K562 treated with DMSO at 1 percent for 24 hours (cell line): ENCODE data around the gene C12orf43. TPM values are rescaled to one million over a fixed set of nuclear protein-coding genes. Genes with fewer than 3 reads are reported as not detected.

Source experiments
- total RNA-seq: library from RNA; unstranded; fragments of 300-600 nt; gene quantifications from 2 replicates; pipeline ENCODE4 v1.2.3, GENCODE V29; 2022; ENCODE audit warnings: low read depth; ENCODE audit not compliant: insufficient read depth

Gene C12orf43, protein sequence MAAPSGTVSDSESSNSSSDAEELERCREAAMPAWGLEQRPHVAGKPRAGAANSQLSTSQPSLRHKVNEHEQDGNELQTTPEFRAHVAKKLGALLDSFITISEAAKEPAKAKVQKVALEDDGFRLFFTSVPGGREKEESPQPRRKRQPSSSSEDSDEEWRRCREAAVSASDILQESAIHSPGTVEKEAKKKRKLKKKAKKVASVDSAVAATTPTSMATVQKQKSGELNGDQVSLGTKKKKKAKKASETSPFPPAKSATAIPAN
- 12.0 and 12.3 TPM in 2 replicates for total RNA-seq

GRCh38 chr12:121015825-121016766, at the start of gene C12orf43:
TSS of gene C12orf43 (minus strand) at chr12:121016487. CDS start at chr12:121016474, 13 bp downstream.

DNA sequence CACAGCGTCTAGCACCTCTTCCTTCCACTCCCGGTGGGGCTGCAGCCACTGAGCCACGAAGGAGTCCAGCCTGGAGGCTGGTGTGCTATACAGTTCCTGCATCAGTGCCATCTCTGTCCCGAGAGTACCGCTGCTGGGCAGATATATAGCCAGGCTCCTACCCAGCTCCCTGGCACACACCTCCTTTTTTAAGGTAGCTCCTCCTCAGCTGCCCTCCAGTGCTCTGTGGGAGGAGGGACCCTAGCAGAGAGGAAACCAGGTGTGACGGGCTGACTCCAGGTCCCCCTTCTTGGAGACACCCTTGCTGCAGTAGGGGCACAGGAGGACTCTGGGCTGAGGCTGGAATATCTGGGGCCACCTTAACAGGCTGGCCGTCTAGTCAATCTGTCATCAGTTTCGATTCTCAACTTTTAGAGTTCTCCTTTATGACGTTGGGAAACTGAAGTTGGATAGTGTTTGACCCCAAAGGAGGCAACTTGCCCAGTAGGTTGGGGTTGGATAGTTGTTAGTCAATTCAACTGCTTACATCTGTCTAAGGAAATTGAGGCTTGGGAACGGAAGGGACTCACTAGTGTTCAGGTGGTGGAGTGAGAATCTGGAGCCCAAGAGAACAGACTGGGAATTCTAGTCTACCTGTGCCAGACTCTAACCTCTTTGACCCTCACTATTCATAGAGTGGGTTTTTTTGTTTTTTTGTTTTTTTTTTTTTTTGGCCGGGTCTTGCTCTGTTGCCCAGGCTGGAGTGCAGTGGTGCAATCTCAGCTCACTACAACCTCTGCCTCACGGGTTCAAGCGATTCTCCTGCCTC, 22.8 kb upstream of the C12orf43 start, which contains the start of gene OASL:
TSS of gene OASL (minus strand) at position 386 of the 808 bp plus-strand sequence. CDS start at position 111, 275 bp downstream.

GRCh38 chr12:120978296-120979219, 37.7 kb downstream of the C12orf43 start, which contains the start of gene HNF1A:
TSS of gene HNF1A (plus strand) at chr12:120978543. CDS start at chr12:120978769, 226 bp downstream.

Other genes starting within 250 kb of the C12orf43 start
- 18.9 and 25.5 TPM in 2 replicates for gene SPPL3, start 112.1 kb downstream of the C12orf43 start, total RNA-seq
- gene HNF1A, start 37.9 kb downstream of the C12orf43 start, total RNA-seq, result not detected in 2 replicates
- not detected in 2 replicates for gene OASL, start 22.8 kb upstream of the C12orf43 start, total RNA-seq
- 5.3 and 7.5 TPM in 2 replicates for gene P2RX7, start 116.4 kb upstream of the C12orf43 start, total RNA-seq
- gene P2RX4, start 193.6 kb upstream of the C12orf43 start, total RNA-seq, result 57.8 and 85.1 TPM in 2 replicates